AG04449 (cell line): ENCODE results near the gene CRTAP.
"Not testable (repeated sequence)": the region's sequence is repeated elsewhere in the genome, so short reads cannot be mapped to it uniquely, and the experiment has no call there.

Experiments used
- CTCF ChIA-PET: fragments of 350-600 bp; formaldehyde crosslinking; extraction: SDS; loops from one replicate; lab custom pipeline; 2021; ENCODE audit warnings: antibody characterized with exemption; lab: Yijun Ruan, JAX
- POLR2A ChIA-PET: fragments of 400-600, 350-600 bp; formaldehyde crosslinking; extraction: SDS; loops from one replicate; lab custom pipeline; 2020; ENCODE audit warnings: antibody characterized with exemption, inconsistent platforms; lab: Yijun Ruan, JAX
- DNase-seq: peaks from one replicate; pipeline ENCODE4 v3.0.0-alpha.2; 2010; ENCODE audit warnings: low read depth, low spot score
- H3K4me3 ChIP-seq: 2 replicates; pipeline ENCODE4 v1.5.1; 2011; ENCODE audit warnings: low read depth, mild to moderate bottlenecking, control low read depth, low read length
- TF ChIP-seq, protein P1 (sequence below): IDR thresholded peaks from one replicate; pipeline ENCODE4 v1.5.1; 2011; ENCODE audit warnings: mild to moderate bottlenecking, moderate library complexity, low read length, control low read depth, inconsistent platforms; ENCODE audit not compliant: insufficient read depth; ENCODE audit errors: missing control alignments

CRTAP gene

DNA sequence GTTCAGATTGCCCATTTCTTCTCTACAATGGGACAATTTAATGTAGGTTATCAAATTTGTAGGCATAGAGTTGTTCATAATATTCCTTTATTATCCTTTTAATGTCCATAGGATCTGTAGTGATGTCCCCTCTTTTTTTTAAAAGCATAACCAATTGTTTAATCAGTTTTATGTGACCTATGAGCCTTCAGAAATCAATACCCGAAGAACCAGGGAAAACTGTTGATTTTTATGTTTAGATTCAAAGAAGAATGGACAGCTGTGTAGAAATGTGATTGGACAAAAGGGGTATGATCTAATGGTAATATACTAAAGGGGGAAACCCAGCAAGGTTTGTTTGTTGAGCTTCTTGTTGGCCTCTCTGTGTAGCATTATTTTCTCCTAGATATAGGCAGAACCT is 65.3 kb downstream of the CRTAP start:
- TF ChIP-seq, protein P1, sequence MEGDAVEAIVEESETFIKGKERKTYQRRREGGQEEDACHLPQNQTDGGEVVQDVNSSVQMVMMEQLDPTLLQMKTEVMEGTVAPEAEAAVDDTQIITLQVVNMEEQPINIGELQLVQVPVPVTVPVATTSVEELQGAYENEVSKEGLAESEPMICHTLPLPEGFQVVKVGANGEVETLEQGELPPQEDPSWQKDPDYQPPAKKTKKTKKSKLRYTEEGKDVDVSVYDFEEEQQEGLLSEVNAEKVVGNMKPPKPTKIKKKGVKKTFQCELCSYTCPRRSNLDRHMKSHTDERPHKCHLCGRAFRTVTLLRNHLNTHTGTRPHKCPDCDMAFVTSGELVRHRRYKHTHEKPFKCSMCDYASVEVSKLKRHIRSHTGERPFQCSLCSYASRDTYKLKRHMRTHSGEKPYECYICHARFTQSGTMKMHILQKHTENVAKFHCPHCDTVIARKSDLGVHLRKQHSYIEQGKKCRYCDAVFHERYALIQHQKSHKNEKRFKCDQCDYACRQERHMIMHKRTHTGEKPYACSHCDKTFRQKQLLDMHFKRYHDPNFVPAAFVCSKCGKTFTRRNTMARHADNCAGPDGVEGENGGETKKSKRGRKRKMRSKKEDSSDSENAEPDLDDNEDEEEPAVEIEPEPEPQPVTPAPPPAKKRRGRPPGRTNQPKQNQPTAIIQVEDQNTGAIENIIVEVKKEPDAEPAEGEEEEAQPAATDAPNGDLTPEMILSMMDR, result no peak
- ChIA-PET POLR2A (no interaction called here), CTCF (interaction anchor here (1.3 to 1.7 kb wide), 2 partner anchors 47 to 194 kb away, joined by 3 to 4 read pairs; no protein-coding TSS in a partner anchor)
- DNase-seq, result no peak
- no peak overlapping the region for H3K4me3 ChIP-seq

- TF ChIP-seq, protein P1, result no peak
- CTCF ChIA-PET, result no interaction called here
- POLR2A ChIA-PET, result no interaction called here
- no peak for DNase-seq
- no peak overlapping the region for H3K4me3 ChIP-seq
Measured at GRCh38 chr3:33181229-33181628, 67.4 kb downstream of the CRTAP start.

GRCh38 chr3:33181641-33182040 is 67.8 kb downstream of the CRTAP start:
- DNase-seq, CTCF ChIA-PET, POLR2A ChIA-PET, H3K4me3 ChIP-seq: not testable (repeated sequence)

DNA sequence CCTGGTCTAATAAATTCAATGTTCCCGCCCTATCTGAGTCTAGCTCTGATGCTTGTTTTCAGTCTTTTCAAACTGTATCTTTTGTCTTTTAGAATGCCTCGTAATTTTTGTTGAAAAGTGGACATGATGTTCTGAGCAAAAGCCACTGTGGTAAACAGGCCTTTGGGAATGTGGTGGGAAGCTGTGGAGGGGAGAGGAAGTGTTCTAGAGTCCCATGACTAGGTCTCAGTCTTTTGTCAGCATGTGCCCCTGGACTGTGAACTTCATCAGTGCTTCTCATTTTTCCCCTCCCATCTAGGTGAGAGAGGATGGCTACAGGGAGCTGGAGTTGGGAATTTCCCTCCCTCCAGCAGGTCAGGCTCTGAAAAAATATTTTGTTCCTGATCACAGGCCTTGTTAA is 71.0 kb downstream of the CRTAP start:
- CTCF ChIA-PET, result interaction anchor here (1.0 kb wide), 1 partner anchor 188 kb away, joined by 5 read pairs; no protein-coding TSS in a partner anchor
- no peak for DNase-seq
- POLR2A ChIA-PET, result no interaction called here
- H3K4me3 ChIP-seq, result no peak overlapping the region
- TF ChIP-seq, protein P1, result no peak

GRCh38 chr3:33186524-33187367 is 72.9 kb downstream of the CRTAP start:
- CTCF ChIA-PET, result no interaction called here
- TF ChIP-seq, protein P1, result no peak
- POLR2A ChIA-PET, result no interaction called here
- no peak overlapping the region for H3K4me3 ChIP-seq
- no peak for DNase-seq

GRCh38 chr3:33187368-33187634 is 73.5 kb downstream of the CRTAP start:
- TF ChIP-seq, protein P1, result no peak
- no peak for DNase-seq
- ChIA-PET POLR2A (no interaction called here), CTCF (interaction anchor here (1.1 kb wide), 1 partner anchor 10 kb away, joined by 3 read pairs; no protein-coding TSS in a partner anchor)
- H3K4me3 ChIP-seq, result no peak overlapping the region

- POLR2A ChIA-PET, result no interaction called here
- CTCF ChIA-PET, result no interaction called here
- no peak overlapping the region for H3K4me3 ChIP-seq
- DNase-seq, result no peak
- TF ChIP-seq, protein P1, result no peak
Measured at GRCh38 chr3:33194303-33194702, 80.5 kb downstream of the CRTAP start.
